Stimulated activated CD8-positive, alpha-beta memory T cell treated with anti-CD3 and anti-CD28 coated beads, Interleukin-7, amount 100 ng/mL, for 1 hour (primary cell): Measurements from ENCODE around the gene LY6G6D.
A peak's percentile ranks its signal among the peaks of the same experiment; 100 is the strongest.
"Not testable (repeated sequence)": the region's sequence is repeated elsewhere in the genome, so short reads cannot be mapped to it uniquely, and the experiment has no call there.

ENCODE experiments used
- DNase-seq, 2 donors: peaks; one replicate each; pipeline ENCODE4 v3.0.0-alpha.2; 2020; ENCODE audit warnings: low read depth in 2 of 2

The LY6G6D gene

GRCh38 chr6:31692353-31692752 is 22.8 kb upstream of the LY6G6D start:
- no peak for DNase-seq

DNA sequence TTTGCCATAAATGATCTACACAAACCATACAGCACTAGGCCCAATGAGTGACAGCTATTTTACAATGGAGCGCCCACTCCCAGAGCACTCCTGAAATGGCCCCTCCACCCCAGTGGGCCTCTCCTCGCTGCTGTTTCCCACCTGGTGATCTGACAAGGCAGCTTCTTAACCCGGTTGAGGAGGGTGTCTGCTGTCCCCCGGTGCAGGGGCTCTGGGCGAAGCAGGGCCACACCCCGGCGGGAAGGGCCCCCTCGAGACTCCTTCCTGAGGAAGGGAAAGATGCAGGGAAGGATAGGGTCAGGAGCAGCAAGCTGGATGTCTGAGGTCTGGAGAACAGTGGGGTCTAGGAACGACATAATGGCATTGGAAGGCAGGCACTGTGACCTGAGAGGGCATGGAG is 22.3 kb upstream of the LY6G6D start:
- no peak for DNase-seq

DNA sequence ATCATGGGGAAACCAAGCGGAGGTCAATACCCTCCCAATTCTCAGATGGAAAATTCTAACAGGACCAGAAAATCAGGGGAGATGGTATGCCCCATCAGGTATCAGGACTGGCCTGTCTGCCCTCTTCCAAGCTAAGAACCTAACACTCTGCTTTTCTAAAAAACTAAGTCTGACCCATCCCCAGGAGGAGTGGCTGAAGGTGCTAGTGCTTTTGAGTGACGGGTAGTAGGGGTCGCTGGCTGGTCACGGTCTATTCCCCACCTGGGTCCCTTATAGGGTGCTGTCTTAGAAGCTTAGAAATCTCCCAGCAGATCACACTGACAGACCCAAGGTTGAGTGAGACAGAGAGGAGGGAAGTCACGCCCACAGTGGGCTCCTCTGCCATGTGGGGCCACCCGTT is 21.6 kb upstream of the LY6G6D start:
- DNase-seq, result no peak

DNA sequence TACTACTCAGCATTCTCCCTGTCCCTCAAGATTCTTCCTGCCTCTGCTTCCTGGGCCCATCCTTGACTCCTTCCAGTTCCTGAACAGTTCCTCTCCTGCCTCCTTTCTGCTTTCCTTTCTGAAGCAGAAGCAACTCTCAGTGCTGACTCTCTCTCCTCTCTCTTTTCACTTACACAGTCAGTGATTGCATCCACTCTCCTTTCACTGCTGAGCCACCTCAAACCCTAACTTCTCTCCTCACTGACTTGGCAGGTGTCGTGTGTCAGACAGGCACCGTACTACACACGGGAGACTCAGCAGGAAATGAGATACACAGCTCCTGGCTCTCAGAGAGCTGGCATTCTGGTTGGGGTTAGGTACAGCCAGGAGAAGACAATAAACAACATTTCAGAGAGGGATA is 17.6 kb upstream of the LY6G6D start:
- DNase-seq, result no peak

GRCh38 chr6:31700740-31701401 is 14.3 kb upstream of the LY6G6D start:
- DNase-seq, result no peak

DNA sequence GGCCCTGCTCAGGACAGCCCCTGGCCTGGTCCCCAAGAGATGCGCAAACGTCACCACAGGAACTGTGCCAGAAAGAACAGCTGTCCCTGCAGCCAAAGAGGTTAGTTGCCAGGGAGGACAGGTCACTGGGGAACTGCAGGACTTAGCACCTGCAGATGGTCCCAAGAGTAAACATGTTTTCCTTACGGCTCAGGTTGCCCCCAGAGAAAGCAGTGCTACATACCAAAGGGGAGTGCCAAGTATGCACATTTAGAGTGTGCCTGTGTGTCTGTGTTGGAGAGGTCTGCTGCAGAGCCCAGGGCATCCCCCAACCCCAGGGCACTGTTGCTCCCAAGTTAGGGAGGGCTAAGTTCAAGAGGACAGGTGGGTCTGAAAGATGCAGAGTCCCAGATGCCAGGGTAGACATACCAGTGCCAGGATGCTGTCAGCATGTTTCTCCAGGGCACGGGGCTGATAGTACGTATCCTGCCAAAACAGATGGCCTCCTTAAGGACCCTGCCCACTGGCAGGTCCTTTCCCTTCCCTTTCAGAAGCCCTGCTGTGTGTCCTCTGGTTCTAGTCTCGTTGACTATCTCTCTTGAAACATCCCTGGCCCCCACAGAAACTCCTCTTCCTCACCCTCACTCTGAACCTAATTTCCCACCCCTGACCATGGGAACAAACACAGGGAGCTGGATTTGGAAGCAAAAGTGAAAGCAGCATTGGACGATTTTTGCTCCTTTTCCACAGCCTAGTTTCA is 13.3 kb upstream of the LY6G6D start:
- DNase-seq, result no peak

DNA sequence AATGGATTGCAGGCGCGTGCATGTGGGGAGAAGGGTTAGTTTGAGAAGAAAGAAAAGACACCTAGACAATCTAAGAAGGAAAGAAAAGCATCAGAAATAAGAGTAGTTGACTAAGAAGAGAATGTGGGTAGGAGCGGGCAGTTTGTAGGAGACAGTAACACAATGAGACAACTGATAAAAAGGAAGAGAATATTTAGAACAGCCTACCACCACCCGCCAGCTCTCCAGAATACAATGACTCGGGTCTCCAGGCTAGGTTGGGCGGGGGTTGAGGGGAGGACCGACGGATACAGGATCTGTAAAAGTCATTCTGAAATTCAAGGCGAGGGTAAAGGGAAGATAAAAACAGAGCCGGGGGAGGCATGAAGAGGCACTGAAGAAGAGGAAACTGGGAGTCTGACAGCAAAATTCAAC is 12.7 kb upstream of the LY6G6D start:
- no peak for DNase-seq

GRCh38 chr6:31702819-31703716 is 12.1 kb upstream of the LY6G6D start, which contains the start of gene ABHD16A:
TSS of gene ABHD16A (minus strand) at chr6:31703324. CDS start at chr6:31703281, 43 bp downstream.
- peak; percentile 93 for DNase-seq

- DNase-seq, result no peak
Measured at GRCh38 chr6:31705931-31706330, 9.2 kb upstream of the LY6G6D start.

- no peak for DNase-seq
Measured at GRCh38 chr6:31706599-31706998, 8.5 kb upstream of the LY6G6D start, which contains the start of gene LY6G6F. TSS of gene LY6G6F (plus strand) at chr6:31706866. CDS start at chr6:31706907, 41 bp downstream.

GRCh38 chr6:31707701-31708100 is 7.4 kb upstream of the LY6G6D start:
- no peak for DNase-seq

- DNase-seq, result no peak
Measured at GRCh38 chr6:31708224-31708623, 6.9 kb upstream of the LY6G6D start.

DNA sequence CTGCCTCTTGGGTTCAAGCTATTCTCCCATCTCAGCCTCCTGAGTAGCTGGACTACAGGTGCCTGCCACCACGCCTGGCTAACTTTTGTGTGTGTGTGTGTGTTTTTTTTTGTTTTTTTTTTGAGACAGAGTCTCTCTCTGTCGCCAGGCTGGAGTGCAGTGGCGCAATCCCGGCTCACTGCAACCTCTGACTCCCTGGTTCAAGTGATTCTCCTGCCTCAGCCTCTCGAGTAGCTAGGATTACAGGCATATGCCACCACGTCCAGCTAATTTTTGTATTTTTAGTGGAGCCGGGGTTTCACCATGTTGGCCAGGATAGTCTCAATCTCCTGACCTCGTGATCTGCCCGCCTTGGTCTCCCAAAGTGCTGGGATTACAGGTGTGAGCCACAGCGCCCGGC is 6.0 kb upstream of the LY6G6D start:
- not testable (repeated sequence) for DNase-seq

DNA sequence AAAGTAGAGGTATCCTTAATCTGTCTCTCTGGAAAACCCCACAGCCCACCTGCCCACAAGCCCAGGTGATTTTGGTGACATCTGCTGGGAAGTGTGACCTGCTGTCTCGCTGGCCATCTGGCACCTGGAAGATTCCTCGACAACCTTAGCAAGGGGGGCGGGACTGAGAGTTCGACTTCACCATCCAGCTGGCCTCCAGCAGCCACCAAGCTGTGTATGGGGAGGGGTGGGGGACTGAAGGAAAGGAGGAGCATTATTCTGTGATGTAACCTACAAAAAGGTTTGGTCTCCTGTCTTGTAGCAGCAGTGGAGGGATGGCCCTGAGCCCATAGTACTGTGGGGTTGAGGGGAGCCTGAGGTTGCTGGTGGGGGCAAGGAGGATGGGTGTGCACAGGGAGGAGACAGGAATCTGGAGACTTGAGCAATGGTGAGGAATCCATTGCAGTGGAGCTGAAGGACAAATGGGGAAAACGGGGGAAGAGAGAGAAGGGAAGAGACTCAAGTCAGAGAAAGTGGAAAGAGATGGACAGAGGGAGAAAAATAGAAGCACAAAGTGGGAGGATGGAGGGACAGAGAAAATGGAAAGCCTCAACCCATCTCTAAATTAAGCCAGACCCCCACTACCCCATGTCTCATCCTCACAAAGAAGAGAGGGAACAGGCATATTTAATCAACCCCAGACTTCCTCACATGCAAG is 4.5 kb upstream of the LY6G6D start:
- DNase-seq, result no peak

DNA sequence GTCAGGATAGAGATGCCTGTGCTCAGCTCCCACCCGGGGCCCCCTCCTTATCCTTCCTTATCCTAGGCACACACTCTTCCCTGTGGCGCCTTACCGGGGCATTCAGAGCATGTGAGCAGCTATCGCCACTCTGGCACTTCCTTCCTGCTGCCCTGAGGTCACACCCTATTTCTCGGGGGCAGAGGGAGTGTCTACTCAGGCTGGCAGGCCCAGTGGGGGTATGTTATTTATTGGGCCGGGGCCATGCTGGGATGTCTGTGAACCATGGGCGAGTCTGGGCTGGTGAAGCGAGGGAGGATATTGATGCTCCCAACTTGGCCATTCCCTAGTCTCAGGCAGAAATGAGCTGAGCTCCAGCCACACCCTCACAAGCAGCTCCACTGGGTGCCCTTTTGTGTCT is 3.9 kb upstream of the LY6G6D start:
- DNase-seq, result no peak

GRCh38 chr6:31712296-31712695 is 2.9 kb upstream of the LY6G6D start:
- DNase-seq, result no peak

GRCh38 chr6:31713465-31713864 is 1.7 kb upstream of the LY6G6D start:
- no peak for DNase-seq

DNA sequence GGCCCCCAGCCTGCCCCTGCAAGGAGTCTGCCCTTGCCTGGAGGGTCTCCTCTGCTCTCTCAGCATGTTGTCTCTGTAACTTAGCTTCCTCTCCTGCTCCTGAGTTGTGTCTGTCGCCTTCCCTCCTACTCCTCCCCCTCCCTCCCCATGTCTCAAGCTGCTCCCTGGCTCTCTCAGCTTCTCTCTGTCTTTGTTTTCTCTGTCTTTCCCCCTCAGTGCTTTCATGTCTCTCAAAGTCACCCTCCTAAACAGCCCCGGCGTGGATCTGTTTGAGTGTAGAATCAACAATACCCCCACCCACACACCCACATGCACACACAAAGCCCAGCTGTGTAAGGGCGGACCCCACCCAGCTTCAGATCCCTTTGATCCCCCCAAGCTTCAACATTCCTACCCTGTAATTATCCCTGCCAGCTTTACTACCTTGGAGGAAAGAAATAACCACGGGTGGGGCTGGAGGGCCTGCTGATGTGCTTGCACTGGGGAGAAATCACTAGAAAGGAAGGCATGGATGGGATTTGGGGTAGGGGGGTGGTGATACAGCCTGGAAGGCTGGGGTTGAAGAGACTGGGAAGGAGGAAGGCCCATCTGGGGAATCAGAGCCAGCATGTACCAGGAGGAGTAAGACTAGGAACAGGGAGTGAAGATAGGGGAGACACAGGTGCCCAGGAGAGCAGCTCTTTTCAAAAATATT is 1.0 kb upstream of the LY6G6D start:
- DNase-seq, result no peak

- no peak for DNase-seq
Measured at GRCh38 chr6:31717499-31718222, 2.5 kb downstream of the LY6G6D start.

- no peak for DNase-seq
Measured at GRCh38 chr6:31718265-31718664, 3.1 kb downstream of the LY6G6D start.
